ENCODE results near the gene SIN3B.

The SIN3B gene

DNA sequence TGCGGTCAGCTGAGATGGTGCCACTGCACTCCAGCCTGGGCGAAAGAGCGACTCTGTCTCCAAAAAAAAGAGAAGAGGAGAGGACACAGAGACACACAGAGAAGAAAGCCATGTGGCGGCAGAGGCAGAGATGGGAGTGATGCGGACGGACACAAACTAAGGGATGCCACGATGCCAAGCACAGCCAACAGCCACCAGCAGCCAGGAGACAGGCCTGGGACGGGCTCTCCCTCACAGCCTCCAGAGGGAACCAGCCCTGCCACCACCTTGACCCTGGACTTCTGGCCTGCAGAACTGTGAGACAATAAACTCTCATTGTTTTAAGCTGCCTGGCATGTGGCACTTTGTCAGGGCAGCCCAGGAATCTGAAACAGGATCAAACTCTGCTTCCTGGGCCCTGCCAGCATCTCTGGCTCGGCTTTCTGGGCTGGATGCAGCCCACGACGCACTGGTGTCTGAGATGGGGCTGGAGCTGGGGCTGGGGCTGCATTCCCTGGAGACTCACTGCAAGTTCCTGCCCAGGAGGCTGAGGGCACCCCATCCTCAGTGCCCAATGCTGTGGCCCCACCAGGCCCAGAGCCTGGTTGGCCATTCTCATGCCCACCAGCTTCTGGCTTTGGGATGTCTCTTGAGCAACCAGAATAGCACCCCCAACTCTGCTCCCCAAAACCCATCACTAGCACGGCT is 62.6 kb downstream of the SIN3B start:
- peaks cover 3 to 8% of the 10 kb centered on the region in 2 donors for H3K4me1 Mint-ChIP-seq (ENCODE audit: low read depth in 2 of 2)
- peaks cover 19 to 20% of the 10 kb centered on the region in 2 donors for H3K27me3 Mint-ChIP-seq
- no peaks in the 10 kb centered on the region for H3K9me3 Mint-ChIP-seq
- DNase-seq (no peak), ATAC-seq (replicated peaks) (no peak)
- H3K27ac Mint-ChIP-seq: no peak overlapping the region
- no peak overlapping the region for H3K4me3 Mint-ChIP-seq
- H3K36me3 Mint-ChIP-seq (ENCODE audit: insufficient read depth): peaks cover 4% of the 10 kb centered on the region

DNA sequence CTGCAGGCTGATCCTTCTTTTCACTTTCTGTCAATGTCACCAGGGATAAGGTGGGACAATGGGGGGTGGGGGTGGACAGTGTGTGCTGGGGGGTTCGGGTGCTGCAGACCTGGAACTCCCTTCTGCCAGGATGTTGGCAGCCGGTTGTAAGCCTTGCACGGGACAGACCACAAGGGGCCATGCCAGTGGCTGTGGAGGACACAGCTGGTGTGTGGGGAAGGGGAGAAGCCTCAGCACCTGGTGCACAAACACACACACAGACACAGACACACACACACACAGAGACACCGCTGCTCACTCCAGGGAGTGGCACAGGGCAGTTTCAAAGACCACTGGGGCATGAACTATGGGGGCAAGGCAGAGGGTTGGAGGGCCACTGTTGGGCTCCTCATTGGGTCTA is 63.2 kb downstream of the SIN3B start:
- no peak for ATAC-seq (replicated peaks)
- Mint-ChIP-seq H3K27ac (no peak overlapping the region), H3K4me3 (no peak overlapping the region), H3K9me3 (no peaks in the 10 kb centered on the region), H3K4me1 (ENCODE audit: low read depth in 2 of 2) (peaks cover 4 to 8% of the 10 kb centered on the region in 2 donors), H3K36me3 (ENCODE audit: insufficient read depth) (peaks cover 7% of the 10 kb centered on the region), H3K27me3 (peaks cover 19 to 20% of the 10 kb centered on the region in 2 donors)
- DNase-seq: no peak

DNA sequence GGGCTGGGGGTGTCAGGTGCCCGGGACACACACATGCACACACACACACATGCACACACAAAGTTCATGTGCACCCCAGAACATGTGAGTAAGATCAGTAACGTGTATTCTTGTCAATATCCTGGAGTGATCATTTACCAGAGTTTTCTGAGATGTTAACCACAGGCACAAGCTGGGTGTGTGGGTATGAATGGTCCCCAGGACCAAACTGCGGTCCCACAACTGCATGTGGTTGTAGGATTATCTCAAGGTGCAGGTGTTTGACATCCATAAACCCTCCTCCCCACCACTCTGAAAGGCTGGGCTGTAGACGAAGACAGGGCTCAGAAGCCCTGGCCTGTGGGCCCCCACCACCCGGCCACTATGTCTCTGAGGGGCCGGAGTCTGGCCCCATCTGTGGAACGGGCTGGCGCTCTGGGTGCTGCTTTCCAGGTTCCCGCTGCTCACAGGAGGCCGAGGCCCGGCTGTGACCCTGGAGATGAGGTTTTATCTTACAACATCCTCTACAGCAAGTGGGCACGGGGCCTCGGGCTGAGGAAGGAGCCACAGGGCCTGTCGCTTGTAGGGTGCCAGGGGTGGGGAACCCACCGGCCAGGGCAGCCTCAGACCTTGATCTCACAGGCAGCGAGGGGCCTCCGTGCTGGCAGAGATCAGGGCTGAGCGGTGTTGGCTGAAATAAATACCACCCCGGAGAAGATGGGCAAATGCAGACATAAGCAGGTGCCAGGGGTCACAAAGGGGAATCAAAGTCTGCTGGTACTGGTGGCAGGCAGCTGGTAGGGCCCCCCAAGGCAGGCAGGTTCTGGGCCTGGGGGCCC is 63.9 kb downstream of the SIN3B start:
- H3K9me3 Mint-ChIP-seq: no peaks in the 10 kb centered on the region
- H3K27me3 Mint-ChIP-seq: peaks cover 14 to 20% of the 10 kb centered on the region in 2 donors
- H3K4me3 Mint-ChIP-seq: peak overlapping the region in 1 of 2 donors; percentile 14
- ATAC-seq (replicated peaks) (no peak), DNase-seq (no peak)
- H3K36me3 Mint-ChIP-seq (ENCODE audit: insufficient read depth): peaks cover 10% of the 10 kb centered on the region
- no peak overlapping the region for H3K27ac Mint-ChIP-seq
- peaks cover 4 to 8% of the 10 kb centered on the region in 2 donors for H3K4me1 Mint-ChIP-seq (ENCODE audit: low read depth in 2 of 2)

DNA sequence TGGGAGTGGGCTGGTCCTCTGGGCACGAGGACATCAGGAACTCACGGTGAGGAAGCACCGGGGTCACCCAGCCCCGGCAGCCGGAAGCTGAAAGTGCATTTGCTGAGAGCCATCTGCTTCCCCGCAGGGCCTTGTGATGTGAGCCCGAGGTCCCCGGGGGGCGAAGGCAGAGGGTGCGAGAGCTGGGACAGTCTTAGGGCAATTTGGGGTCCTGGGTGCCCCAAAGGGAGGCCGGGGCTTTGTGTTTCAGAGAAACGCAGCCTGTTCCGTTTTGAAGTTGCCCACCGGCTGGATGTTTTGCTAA is 64.4 kb downstream of the SIN3B start:
- Mint-ChIP-seq H3K36me3 (ENCODE audit: insufficient read depth) (peaks cover 15% of the 10 kb centered on the region), H3K4me1 (ENCODE audit: low read depth in 2 of 2) (peaks cover 4 to 8% of the 10 kb centered on the region in 2 donors), H3K27me3 (peaks cover 9 to 20% of the 10 kb centered on the region in 2 donors), H3K9me3 (no peaks in the 10 kb centered on the region), H3K27ac (no peak overlapping the region), H3K4me3 (peak overlapping the region in 1 of 2 donors; percentile 14)
- no peak for DNase-seq
- ATAC-seq (replicated peaks): no peak

DNA sequence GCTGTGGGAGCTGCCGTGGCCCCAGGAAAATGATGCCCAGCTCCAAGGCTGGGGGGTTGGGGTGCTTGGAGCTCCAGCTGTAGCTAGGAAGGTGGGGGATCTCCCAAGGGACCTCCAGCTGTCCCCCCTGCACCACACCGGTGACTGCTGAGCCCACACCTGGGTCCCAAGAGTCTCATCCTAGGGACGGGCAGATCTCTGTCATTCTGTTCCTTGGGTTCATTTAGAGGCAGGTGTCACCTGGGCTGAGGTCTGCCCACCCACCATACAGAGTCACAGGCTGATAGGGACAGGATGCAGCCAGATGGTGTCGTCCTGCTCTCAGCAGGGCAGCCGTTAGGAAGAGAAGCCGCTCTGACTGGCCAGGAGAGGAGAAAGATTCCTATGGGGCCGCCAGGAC is 64.9 kb downstream of the SIN3B start:
- peaks cover 4 to 20% of the 10 kb centered on the region in 2 donors for H3K27me3 Mint-ChIP-seq
- H3K4me3 Mint-ChIP-seq: no peak overlapping the region
- peaks cover 16% of the 10 kb centered on the region for H3K36me3 Mint-ChIP-seq (ENCODE audit: insufficient read depth)
- H3K27ac Mint-ChIP-seq: no peak overlapping the region
- H3K4me1 Mint-ChIP-seq (ENCODE audit: low read depth in 2 of 2): peaks cover 4 to 7% of the 10 kb centered on the region in 2 donors
- ATAC-seq (replicated peaks): no peak
- no peak for DNase-seq
- no peaks in the 10 kb centered on the region for H3K9me3 Mint-ChIP-seq

DNA sequence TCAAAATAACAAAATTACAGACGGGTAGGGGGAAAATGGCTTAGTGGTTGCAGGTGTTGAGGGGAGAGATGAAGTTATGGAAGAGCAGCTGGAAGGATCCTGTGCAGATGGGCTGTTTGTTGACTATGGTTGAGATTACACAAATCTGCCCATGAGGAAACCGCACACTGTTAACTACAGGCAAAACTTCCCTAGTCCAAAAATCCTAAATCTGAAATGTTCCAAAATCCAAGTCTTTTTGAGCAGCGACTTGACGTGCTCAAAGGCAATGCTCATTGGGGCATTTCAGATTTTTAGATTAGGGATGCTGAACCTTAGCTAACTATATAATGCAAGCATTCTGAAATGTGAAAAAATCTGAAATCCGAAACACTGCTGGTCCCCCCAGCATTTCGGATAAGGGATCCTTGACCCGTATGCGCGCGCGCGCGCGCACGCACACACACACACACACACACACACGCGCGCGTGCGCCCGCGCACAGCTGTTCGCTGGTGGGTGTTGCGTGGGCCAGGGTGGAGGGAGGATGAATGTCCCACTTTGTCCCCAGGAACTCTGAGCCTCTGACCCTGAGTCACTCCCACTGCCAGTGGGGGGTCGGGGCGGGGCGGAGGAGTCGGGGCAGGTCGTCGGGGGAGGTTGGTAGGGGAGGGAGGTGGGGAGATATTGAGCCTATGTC is 66.4 kb downstream of the SIN3B start:
- H3K4me3 Mint-ChIP-seq: peak overlapping the region; percentile 25 to 59

DNA sequence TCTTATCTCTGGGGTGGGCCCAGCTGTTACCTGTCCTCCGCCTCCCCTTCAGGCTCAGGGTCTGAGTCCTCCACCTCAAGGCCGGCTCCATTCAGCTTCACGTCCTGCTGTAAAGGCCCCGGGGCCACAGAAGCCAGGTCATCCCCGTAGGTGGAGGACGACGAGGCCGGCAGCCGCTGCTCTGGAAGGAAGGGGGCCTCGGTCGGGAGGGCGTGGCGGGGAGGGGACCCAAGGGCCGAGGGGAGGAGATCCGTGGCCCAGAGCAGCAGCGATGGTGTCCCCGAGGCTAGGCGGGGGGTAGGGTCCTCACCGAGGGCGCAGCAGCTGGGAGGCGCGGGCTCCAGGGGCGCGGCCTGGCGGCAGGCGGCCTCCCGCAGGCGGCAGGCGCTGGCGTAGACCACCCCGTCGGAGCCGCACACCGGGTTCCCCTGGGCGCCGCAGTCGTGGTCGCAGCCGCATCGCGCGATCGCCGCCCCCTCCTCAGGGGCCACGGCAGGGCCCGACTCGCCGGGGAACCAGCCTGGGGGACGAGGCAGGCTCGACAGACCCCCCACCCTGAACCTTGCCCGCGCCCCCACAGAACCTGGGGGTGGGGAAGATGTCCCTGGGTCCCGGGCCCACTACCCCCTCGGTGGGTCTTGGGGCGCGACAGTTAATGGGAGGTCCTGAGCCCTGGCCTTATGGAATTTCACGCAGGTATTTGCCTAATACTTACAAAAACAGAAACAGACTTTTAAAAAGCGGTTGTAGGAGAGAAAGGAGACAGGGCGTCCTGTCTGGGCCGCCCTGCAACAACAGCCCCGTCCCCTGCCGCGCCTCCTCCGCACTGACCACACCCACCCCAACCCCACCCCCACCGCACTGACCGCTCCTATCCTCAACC is 67.2 kb downstream of the SIN3B start:
- peak overlapping the region in 1 of 2 donors; percentile 55 for H3K27ac Mint-ChIP-seq
- peak; percentile 53 for ATAC-seq (replicated peaks)
- peaks cover 16% of the 10 kb centered on the region for H3K36me3 Mint-ChIP-seq (ENCODE audit: insufficient read depth)
- H3K4me3 Mint-ChIP-seq: peak overlapping the region; percentile 68 to 79
- DNase-seq: peak in 1 of 3 experiments; percentile 22
- H3K27me3 Mint-ChIP-seq: peaks cover 0 to 16% of the 10 kb centered on the region in 2 donors
- H3K4me1 Mint-ChIP-seq (ENCODE audit: low read depth in 2 of 2): peaks cover 4 to 17% of the 10 kb centered on the region in 2 donors
- no peaks in the 10 kb centered on the region for H3K9me3 Mint-ChIP-seq

More for the DNA sequence above, 66.4 kb downstream of the SIN3B start:
- DNase-seq (no peak), ATAC-seq (replicated peaks) (no peak)
- peaks cover 4 to 17% of the 10 kb centered on the region in 2 donors for H3K4me1 Mint-ChIP-seq (ENCODE audit: low read depth in 2 of 2)
- peaks cover 16% of the 10 kb centered on the region for H3K36me3 Mint-ChIP-seq (ENCODE audit: insufficient read depth)
- peaks cover 0 to 16% of the 10 kb centered on the region in 2 donors for H3K27me3 Mint-ChIP-seq
- peak overlapping the region in 1 of 2 donors; percentile 2 for H3K27ac Mint-ChIP-seq
- no peaks in the 10 kb centered on the region for H3K9me3 Mint-ChIP-seq

DNA sequence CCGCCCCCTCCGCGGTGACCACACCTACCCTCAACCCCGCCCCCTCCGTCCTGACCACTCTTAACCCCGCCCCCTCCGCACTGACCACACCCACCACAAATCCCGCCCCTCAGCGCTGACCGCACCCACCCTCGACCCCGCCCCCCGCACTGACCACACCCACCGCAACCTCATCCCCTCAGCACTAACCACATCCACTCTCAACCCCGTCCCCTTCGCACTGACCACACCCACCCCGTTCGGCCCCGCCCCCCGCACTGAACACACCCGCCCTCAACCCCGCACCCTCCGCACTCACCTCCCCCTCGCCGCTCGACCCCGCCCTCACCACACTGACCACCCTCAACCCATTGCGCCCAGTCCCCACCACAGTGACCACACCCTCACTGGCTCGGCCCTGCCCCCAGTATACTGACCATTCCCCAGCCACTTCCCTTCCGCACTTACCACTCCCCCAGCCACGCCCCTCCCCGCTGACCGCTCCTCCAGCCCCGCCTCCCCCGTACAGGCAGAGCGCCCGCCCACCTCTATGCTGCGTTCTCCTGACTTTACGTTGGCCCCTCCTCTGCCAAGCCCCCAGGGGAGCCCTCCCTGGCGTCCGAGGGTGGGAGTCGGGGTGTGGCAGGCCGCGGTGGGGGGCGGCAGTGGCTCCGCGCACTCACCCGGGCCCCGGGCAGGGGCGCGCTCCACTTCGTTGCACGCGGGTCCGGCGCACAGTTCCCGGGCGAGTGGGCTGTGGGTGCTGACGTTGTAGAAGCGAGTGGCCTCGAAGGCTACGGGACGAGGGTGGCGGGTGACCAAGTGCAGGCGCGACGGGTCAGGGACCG is 68.0 kb downstream of the SIN3B start:
- peak overlapping the region; percentile 68 to 79 for H3K4me3 Mint-ChIP-seq

DNA sequence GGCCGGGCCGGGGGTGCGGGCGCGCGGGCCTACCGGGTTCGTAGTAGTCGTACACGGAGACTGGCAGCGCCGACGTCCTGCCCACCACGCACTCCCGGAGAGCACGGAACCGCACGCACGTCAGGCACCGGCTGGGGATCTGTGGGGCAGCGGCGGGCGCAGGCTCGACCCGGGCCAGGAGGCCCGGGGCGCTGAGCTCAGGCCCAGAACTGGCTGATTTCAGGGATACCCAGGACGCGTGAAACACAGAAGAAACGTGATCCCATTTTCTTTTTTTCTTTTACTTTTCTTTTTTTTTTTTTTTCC is 68.6 kb downstream of the SIN3B start:
- ATAC-seq (replicated peaks) (peak; percentile 31), DNase-seq (peak in 1 of 3 experiments; percentile 12)
- peaks cover 4 to 17% of the 10 kb centered on the region in 2 donors for H3K4me1 Mint-ChIP-seq (ENCODE audit: low read depth in 2 of 2)
- peak overlapping the region; percentile 74 to 90 for H3K27ac Mint-ChIP-seq
- peak overlapping the region; percentile 68 to 79 for H3K4me3 Mint-ChIP-seq
- H3K27me3 Mint-ChIP-seq: peaks cover 0 to 8% of the 10 kb centered on the region in 2 donors
- no peaks in the 10 kb centered on the region for H3K9me3 Mint-ChIP-seq
- peaks cover 16% of the 10 kb centered on the region for H3K36me3 Mint-ChIP-seq (ENCODE audit: insufficient read depth)

More for the DNA sequence above, 68.0 kb downstream of the SIN3B start:
- ATAC-seq (replicated peaks) (peak; percentile 63), DNase-seq (peak; percentile 34 to 58 (median 52))
- Mint-ChIP-seq H3K4me1 (ENCODE audit: low read depth in 2 of 2) (peaks cover 4 to 17% of the 10 kb centered on the region in 2 donors), H3K9me3 (no peaks in the 10 kb centered on the region), H3K27me3 (peaks cover 0 to 14% of the 10 kb centered on the region in 2 donors), H3K27ac (peak overlapping the region in 1 of 2 donors; percentile 55), H3K36me3 (ENCODE audit: insufficient read depth) (peaks cover 16% of the 10 kb centered on the region)

DNA sequence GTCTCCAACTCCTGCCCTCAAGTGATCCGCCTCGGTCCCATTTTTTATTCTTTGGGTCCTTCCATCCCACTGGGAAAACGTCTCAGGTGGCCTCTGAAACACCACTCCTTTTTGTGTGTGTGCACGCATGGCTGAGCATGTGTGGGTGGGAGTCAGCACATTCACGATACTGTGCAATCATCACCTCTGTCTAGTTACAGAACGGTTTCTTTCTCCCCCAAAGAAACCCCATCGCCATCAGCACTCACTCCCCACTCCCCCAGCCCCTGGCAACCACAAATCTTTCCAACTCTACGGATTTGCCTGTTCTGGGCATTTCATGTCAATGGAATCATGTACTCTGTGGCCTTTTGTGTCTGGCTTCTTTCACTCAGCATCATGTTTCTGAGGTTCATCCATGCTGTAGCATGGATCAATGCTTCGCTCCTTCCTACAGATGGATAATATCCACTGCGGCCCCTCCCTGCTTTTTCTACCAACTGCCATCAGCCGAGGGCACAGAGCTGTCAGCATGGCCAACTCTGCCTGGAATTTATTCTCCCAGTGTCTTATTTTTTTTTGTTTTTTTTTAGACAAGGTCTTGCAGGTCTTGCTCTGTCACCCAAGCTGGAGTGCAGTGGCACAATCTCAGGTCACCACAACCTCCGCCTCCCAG is 69.3 kb downstream of the SIN3B start:
- Mint-ChIP-seq H3K27me3 (peaks cover 0 to 8% of the 10 kb centered on the region in 2 donors), H3K4me1 (ENCODE audit: low read depth in 2 of 2) (peaks cover 4 to 17% of the 10 kb centered on the region in 2 donors), H3K9me3 (no peaks in the 10 kb centered on the region), H3K36me3 (ENCODE audit: insufficient read depth) (peaks cover 16% of the 10 kb centered on the region), H3K27ac (peak overlapping the region; percentile 74 to 90), H3K4me3 (peak overlapping the region; percentile 68 to 79)
- no peak for DNase-seq
- no peak for ATAC-seq (replicated peaks)

DNA sequence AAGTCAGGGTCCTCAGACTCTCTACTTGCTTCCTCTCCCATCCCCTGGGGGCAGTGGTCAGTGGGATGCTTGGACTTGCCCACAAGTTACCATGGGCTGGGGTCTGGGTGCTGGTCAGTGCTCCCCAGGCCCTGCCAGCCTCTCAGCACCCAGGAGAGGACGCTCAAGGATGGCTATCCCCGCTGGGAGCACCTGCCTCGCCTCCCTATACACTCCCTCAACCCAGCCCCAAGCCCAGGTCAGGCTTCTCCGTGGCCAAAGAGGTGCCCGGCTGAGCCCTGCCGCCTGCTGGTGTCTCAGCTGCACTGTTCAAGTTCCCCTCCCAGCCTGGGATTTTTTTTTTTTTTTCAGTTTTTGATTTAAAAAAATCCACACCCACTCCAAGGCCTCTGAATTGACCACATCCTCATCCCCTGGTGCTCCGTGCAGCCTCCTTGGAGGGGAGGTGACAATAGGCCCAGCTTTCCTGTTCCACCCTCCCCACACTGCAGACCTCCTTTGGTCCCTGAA is 70.4 kb downstream of the SIN3B start:
- Mint-ChIP-seq H3K4me1 (ENCODE audit: low read depth in 2 of 2) (peaks cover 4 to 15% of the 10 kb centered on the region in 2 donors), H3K9me3 (no peaks in the 10 kb centered on the region), H3K27ac (no peak overlapping the region), H3K36me3 (ENCODE audit: insufficient read depth) (peaks cover 16% of the 10 kb centered on the region), H3K27me3 (peaks cover 0 to 8% of the 10 kb centered on the region in 2 donors), H3K4me3 (peak overlapping the region; percentile 31 to 48)
- peak; percentile 16 for ATAC-seq (replicated peaks)
- DNase-seq: no peak

Measured in effector memory CD8-positive, alpha-beta T cell (primary cell).